ENCODE measurements around the gene PTPRM. TPM values are rescaled to one million over a fixed set of nuclear protein-coding genes. Genes with fewer than 3 reads are reported as not detected.

The PTPRM gene
- total and polyA plus RNA-seq, 2 donors = 37.3 to 55.6 TPM

GRCh38 chr18:8151181-8151580, 584.1 kb downstream of the PTPRM start:
- Histone ChIP-seq H3K4me3 (ENCODE audit: low read length in 2 of 2) (no peak overlapping the region), H3K27ac (ENCODE audit: low read depth in 1 of 2, low read length in 1 of 2) (no peak overlapping the region), H3K36me3 (ENCODE audit: control insufficient read depth in 2 of 2, insufficient read depth in 2 of 2, low read length in 1 of 2) (no peaks in the 10 kb centered on the region), H3K9me3 (ENCODE audit: control insufficient read depth in 2 of 2, insufficient read depth in 1 of 2, low read length in 1 of 2) (no peaks in the 10 kb centered on the region), H3K4me1 (ENCODE audit: control insufficient read depth in 2 of 2, insufficient read depth in 2 of 2, low read length in 2 of 2) (no peaks in the 10 kb centered on the region), H3K27me3 (ENCODE audit: control insufficient read depth in 2 of 2, insufficient read depth in 1 of 2, low read length in 1 of 2) (no peaks in the 10 kb centered on the region)
- WGBS = 95% methylated on average over 6 of the region's 6 CpGs
- DNase-seq (ENCODE audit: low read depth in 6 of 9, low spot score in 9 of 9) = no peak

GRCh38 chr18:8153887-8154583, 586.9 kb downstream of the PTPRM start:
- H3K27ac ChIP-seq (ENCODE audit: low read depth in 1 of 2, low read length in 1 of 2) = no peak overlapping the region
- no peaks in the 10 kb centered on the region for H3K36me3 ChIP-seq (ENCODE audit: control insufficient read depth in 2 of 2, insufficient read depth in 2 of 2, low read length in 1 of 2)
- 92% methylated on average over 10 of the region's 10 CpGs for WGBS

GRCh38 chr18:8162802-8163201, 595.7 kb downstream of the PTPRM start:
- Histone ChIP-seq H3K4me1 (ENCODE audit: control insufficient read depth in 2 of 2, insufficient read depth in 2 of 2, low read length in 2 of 2) (no peaks in the 10 kb centered on the region), H3K27me3 (ENCODE audit: control insufficient read depth in 2 of 2, insufficient read depth in 1 of 2, low read length in 1 of 2) (no peaks in the 10 kb centered on the region), H3K27ac (ENCODE audit: low read depth in 1 of 2, low read length in 1 of 2) (no peak overlapping the region), H3K9me3 (ENCODE audit: control insufficient read depth in 2 of 2, insufficient read depth in 1 of 2, low read length in 1 of 2) (no peaks in the 10 kb centered on the region), H3K36me3 (ENCODE audit: control insufficient read depth in 2 of 2, insufficient read depth in 2 of 2, low read length in 1 of 2) (no peaks in the 10 kb centered on the region), H3K4me3 (ENCODE audit: low read length in 2 of 2) (no peak overlapping the region)
- no peak for DNase-seq (ENCODE audit: low read depth in 6 of 9, low spot score in 9 of 9)
- 92% methylated on average over 5 of the region's 5 CpGs for WGBS

More at GRCh38 chr18:8153887-8154583, 586.9 kb downstream of the PTPRM start:
- no peak for DNase-seq (ENCODE audit: low read depth in 6 of 9, low spot score in 9 of 9)
- H3K4me1 ChIP-seq (ENCODE audit: control insufficient read depth in 2 of 2, insufficient read depth in 2 of 2, low read length in 2 of 2) = no peaks in the 10 kb centered on the region
- no peak overlapping the region for H3K4me3 ChIP-seq (ENCODE audit: low read length in 2 of 2)
- no peaks in the 10 kb centered on the region for H3K27me3 ChIP-seq (ENCODE audit: control insufficient read depth in 2 of 2, insufficient read depth in 1 of 2, low read length in 1 of 2)
- no peaks in the 10 kb centered on the region for H3K9me3 ChIP-seq (ENCODE audit: control insufficient read depth in 2 of 2, insufficient read depth in 1 of 2, low read length in 1 of 2)

- DNase-seq (ENCODE audit: low read depth in 6 of 9, low spot score in 9 of 9) = no peak
- H3K9me3 ChIP-seq (ENCODE audit: control insufficient read depth in 2 of 2, insufficient read depth in 1 of 2, low read length in 1 of 2) = no peaks in the 10 kb centered on the region
- no peaks in the 10 kb centered on the region for H3K36me3 ChIP-seq (ENCODE audit: control insufficient read depth in 2 of 2, insufficient read depth in 2 of 2, low read length in 1 of 2)
- no peak overlapping the region for H3K4me3 ChIP-seq (ENCODE audit: low read length in 2 of 2)
- WGBS = 96% methylated on average over 4 of the region's 4 CpGs
- H3K27ac ChIP-seq (ENCODE audit: low read depth in 1 of 2, low read length in 1 of 2) = no peak overlapping the region
- no peaks in the 10 kb centered on the region for H3K27me3 ChIP-seq (ENCODE audit: control insufficient read depth in 2 of 2, insufficient read depth in 1 of 2, low read length in 1 of 2)
- H3K4me1 ChIP-seq (ENCODE audit: control insufficient read depth in 2 of 2, insufficient read depth in 2 of 2, low read length in 2 of 2) = no peaks in the 10 kb centered on the region
Observed at GRCh38 chr18:8163286-8163959, 596.3 kb downstream of the PTPRM start.

GRCh38 chr18:8165095-8165494, 598.0 kb downstream of the PTPRM start:
- Histone ChIP-seq H3K27me3 (ENCODE audit: control insufficient read depth in 2 of 2, insufficient read depth in 1 of 2, low read length in 1 of 2) (no peaks in the 10 kb centered on the region), H3K27ac (ENCODE audit: low read depth in 1 of 2, low read length in 1 of 2) (no peak overlapping the region), H3K4me1 (ENCODE audit: control insufficient read depth in 2 of 2, insufficient read depth in 2 of 2, low read length in 2 of 2) (no peaks in the 10 kb centered on the region), H3K36me3 (ENCODE audit: control insufficient read depth in 2 of 2, insufficient read depth in 2 of 2, low read length in 1 of 2) (no peaks in the 10 kb centered on the region), H3K4me3 (ENCODE audit: low read length in 2 of 2) (no peak overlapping the region), H3K9me3 (ENCODE audit: control insufficient read depth in 2 of 2, insufficient read depth in 1 of 2, low read length in 1 of 2) (no peaks in the 10 kb centered on the region)
- DNase-seq (ENCODE audit: low read depth in 6 of 9, low spot score in 9 of 9) = no peak
- WGBS = 97% methylated on average over 6 of the region's 6 CpGs

GRCh38 chr18:8167026-8167425, 599.9 kb downstream of the PTPRM start:
- Histone ChIP-seq H3K27ac (ENCODE audit: low read depth in 1 of 2, low read length in 1 of 2) (no peak overlapping the region), H3K4me1 (ENCODE audit: control insufficient read depth in 2 of 2, insufficient read depth in 2 of 2, low read length in 2 of 2) (no peaks in the 10 kb centered on the region), H3K4me3 (ENCODE audit: low read length in 2 of 2) (no peak overlapping the region), H3K9me3 (ENCODE audit: control insufficient read depth in 2 of 2, insufficient read depth in 1 of 2, low read length in 1 of 2) (no peaks in the 10 kb centered on the region), H3K36me3 (ENCODE audit: control insufficient read depth in 2 of 2, insufficient read depth in 2 of 2, low read length in 1 of 2) (no peaks in the 10 kb centered on the region), H3K27me3 (ENCODE audit: control insufficient read depth in 2 of 2, insufficient read depth in 1 of 2, low read length in 1 of 2) (no peaks in the 10 kb centered on the region)
- no peak for DNase-seq (ENCODE audit: low read depth in 6 of 9, low spot score in 9 of 9)
- whole genome bisulfite sequencing = 97% methylated on average over 2 of the region's 2 CpGs

- Histone ChIP-seq H3K4me3 (ENCODE audit: low read length in 2 of 2) (no peak overlapping the region), H3K9me3 (ENCODE audit: control insufficient read depth in 2 of 2, insufficient read depth in 1 of 2, low read length in 1 of 2) (peaks cover 0 to 3% of the 10 kb centered on the region in 2 donors), H3K27ac (ENCODE audit: low read depth in 1 of 2, low read length in 1 of 2) (no peak overlapping the region), H3K27me3 (ENCODE audit: control insufficient read depth in 2 of 2, insufficient read depth in 1 of 2, low read length in 1 of 2) (no peaks in the 10 kb centered on the region), H3K4me1 (ENCODE audit: control insufficient read depth in 2 of 2, insufficient read depth in 2 of 2, low read length in 2 of 2) (no peaks in the 10 kb centered on the region), H3K36me3 (ENCODE audit: control insufficient read depth in 2 of 2, insufficient read depth in 2 of 2, low read length in 1 of 2) (no peaks in the 10 kb centered on the region)
- WGBS = 95% methylated on average over 4 of the region's 4 CpGs
- DNase-seq (ENCODE audit: low read depth in 6 of 9, low spot score in 9 of 9) = no peak
Observed at GRCh38 chr18:8167673-8168072, 600.6 kb downstream of the PTPRM start.

- H3K27me3 ChIP-seq (ENCODE audit: control insufficient read depth in 2 of 2, insufficient read depth in 1 of 2, low read length in 1 of 2) = no peaks in the 10 kb centered on the region
- H3K4me3 ChIP-seq (ENCODE audit: low read length in 2 of 2) = no peak overlapping the region
- H3K36me3 ChIP-seq (ENCODE audit: control insufficient read depth in 2 of 2, insufficient read depth in 2 of 2, low read length in 1 of 2) = no peaks in the 10 kb centered on the region
- no peak for DNase-seq (ENCODE audit: low read depth in 6 of 9, low spot score in 9 of 9)
- H3K4me1 ChIP-seq (ENCODE audit: control insufficient read depth in 2 of 2, insufficient read depth in 2 of 2, low read length in 2 of 2) = no peaks in the 10 kb centered on the region
- peaks cover 0 to 3% of the 10 kb centered on the region in 2 donors for H3K9me3 ChIP-seq (ENCODE audit: control insufficient read depth in 2 of 2, insufficient read depth in 1 of 2, low read length in 1 of 2)
- no peak overlapping the region for H3K27ac ChIP-seq (ENCODE audit: low read depth in 1 of 2, low read length in 1 of 2)
- 93% methylated on average over 1 of the region's 1 CpG for WGBS
Observed at GRCh38 chr18:8169722-8170121, 602.6 kb downstream of the PTPRM start.

- Histone ChIP-seq H3K4me3 (ENCODE audit: low read length in 2 of 2) (no peak overlapping the region), H3K27me3 (ENCODE audit: control insufficient read depth in 2 of 2, insufficient read depth in 1 of 2, low read length in 1 of 2) (no peaks in the 10 kb centered on the region), H3K4me1 (ENCODE audit: control insufficient read depth in 2 of 2, insufficient read depth in 2 of 2, low read length in 2 of 2) (no peaks in the 10 kb centered on the region), H3K9me3 (ENCODE audit: control insufficient read depth in 2 of 2, insufficient read depth in 1 of 2, low read length in 1 of 2) (peaks cover 0 to 3% of the 10 kb centered on the region in 2 donors), H3K27ac (ENCODE audit: low read depth in 1 of 2, low read length in 1 of 2) (no peak overlapping the region), H3K36me3 (ENCODE audit: control insufficient read depth in 2 of 2, insufficient read depth in 2 of 2, low read length in 1 of 2) (no peaks in the 10 kb centered on the region)
- DNase-seq (ENCODE audit: low read depth in 6 of 9, low spot score in 9 of 9) = no peak
- WGBS = 99% methylated on average over 2 of the region's 2 CpGs
Observed at GRCh38 chr18:8174771-8175170, 607.7 kb downstream of the PTPRM start.
